Measurements from ENCODE around the gene BCL10.

Gene BCL10
- 48.1 to 65.3 reads per million in 2 experiments for total RNA-seq

DNA sequence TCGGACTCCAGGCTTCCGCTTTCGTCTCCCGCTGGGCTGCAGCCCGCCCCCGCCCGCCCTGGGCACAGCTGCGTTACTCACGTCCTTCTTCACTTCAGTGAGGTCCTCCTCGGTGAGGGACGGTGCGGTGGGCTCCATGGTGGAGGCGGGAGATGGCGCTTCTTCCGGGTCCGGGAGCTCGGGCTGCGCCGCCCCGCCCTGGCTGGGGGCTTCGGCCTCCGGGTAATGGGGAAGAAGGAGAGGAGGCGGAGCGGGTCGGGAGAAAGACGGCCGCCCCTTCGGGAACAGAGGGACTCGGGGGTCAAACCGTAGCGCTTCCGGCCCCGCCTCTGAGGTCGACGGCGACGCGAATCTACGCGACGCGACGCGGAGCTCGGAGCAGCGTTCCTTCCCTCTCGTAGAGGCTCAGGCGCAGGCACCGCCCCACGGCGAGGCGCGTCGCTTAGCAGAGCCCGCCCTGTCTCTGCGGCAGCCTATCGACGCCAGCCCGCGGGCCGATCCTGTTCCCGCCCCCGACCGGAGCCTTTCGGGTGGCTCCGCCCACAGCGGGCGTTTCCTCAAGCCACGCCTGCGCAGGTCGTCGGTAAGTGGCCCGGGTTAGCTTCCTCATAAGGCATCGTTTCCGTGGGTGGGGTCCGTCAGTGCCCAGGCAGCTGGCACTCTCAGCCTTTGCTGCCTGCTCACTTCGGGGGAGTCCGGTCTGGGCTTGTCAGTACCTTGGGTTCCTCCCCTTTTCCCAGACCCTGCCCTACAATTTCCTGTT is at the start of gene BCL10:
TSS of gene BCL10 (minus strand) at position 418 of the 763 bp plus-strand sequence. CDS start at position 138, 280 bp downstream.
- peak; percentile 95 for DNase-seq (ENCODE audit: low read depth)

DNA sequence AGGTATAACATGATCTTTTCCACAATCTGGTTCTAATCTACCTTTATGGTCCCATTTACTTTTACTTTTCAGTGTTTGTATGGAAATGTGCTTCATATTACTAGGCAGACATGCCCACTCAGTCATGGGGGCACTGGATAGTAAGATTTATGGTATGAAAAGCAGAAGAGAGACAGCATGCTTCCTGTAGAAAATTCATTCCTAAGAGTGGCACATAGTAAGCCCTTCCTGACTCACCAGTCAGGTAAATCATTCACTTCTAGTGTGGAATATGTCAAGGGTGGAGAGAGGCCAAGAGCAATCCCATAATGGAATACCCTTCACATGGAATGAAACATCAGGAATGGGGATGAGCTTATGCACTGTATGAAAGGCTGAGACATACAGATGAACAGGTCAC is 49.5 kb upstream of the BCL10 start:
- DNase-seq (ENCODE audit: low read depth): no peak

DNA sequence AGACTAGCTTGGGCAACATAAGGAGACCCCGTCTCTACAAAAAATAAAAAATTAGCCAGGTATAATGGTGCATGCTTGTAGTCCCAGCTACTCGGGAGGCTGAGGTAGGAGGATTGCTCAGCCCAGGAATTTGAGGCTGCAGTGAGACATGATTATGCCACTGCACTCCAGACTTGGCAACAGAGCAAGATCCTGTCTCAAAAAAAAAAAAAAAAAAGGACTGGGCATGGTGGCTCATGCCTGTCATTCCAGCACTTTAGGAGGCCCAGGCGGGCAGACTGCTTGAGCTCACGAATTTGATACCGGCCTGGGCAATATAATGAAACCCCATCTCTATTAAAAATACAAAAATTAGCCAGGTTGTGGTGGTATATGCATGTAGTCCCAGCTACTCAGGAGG is 47.3 kb upstream of the BCL10 start:
- DNase-seq (ENCODE audit: low read depth): no peak

- no peak for DNase-seq (ENCODE audit: low read depth)
Observed at GRCh38 chr1:85322655-85323054, 46.2 kb upstream of the BCL10 start.

DNA sequence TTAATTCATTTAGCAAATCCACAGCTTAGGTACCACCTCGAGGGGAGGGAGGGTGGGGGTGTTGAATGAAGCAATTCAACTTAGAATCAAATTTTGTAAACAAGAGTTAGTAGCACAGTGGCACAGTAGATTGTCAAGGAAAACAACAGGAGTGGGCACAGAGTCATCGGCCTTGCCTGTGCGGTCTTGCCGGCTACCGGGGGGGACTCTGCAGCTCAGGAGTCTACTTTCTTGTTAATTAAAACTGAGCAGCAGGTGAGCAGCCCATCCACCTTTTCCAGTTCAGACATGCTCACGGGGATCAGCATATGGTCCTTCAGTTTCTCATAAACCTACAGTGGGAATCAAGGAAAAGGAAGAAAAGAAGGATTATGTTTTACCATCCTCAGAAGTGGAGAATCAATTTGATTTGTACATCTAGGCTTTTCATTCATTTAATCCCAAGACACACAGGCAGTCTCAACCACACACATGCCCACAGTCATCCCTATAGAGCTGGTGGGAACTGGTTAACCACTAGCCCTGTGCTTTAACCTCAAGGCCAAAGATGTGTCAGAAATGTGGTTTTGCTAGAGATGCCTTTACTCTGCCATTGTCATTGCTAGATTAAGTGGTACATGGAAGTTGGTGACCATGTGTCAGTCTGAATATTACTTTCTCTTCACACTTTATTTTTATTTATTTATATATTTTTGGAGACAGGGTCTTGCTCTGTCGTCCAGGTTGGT is 45.0 kb upstream of the BCL10 start:
- no peak for DNase-seq (ENCODE audit: low read depth)

GRCh38 chr1:85320371-85321131 is 44.1 kb upstream of the BCL10 start:
- DNase-seq (ENCODE audit: low read depth): no peak

DNA sequence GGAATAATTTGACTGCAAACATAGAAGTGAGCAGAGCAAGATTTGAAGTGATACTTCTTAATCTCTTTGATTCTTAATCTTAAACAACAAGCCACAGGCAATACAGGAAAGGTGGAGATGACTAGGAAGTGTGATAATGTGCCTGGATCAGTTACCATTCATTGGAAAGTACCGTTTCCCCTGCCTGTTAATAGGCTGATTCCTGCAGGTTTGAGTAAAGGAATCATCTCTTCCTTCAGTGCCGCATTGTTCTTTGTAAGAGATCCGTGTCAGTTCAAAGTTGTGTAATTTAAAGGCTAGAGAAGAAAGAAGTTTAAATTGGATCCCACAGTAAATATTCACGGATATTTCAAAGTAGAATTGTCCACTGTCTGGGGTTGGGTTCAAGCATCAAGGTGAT is 43.5 kb upstream of the BCL10 start:
- no peak for DNase-seq (ENCODE audit: low read depth)

- no peak for DNase-seq (ENCODE audit: low read depth)
Observed at GRCh38 chr1:85319491-85319890, 43.1 kb upstream of the BCL10 start.

DNA sequence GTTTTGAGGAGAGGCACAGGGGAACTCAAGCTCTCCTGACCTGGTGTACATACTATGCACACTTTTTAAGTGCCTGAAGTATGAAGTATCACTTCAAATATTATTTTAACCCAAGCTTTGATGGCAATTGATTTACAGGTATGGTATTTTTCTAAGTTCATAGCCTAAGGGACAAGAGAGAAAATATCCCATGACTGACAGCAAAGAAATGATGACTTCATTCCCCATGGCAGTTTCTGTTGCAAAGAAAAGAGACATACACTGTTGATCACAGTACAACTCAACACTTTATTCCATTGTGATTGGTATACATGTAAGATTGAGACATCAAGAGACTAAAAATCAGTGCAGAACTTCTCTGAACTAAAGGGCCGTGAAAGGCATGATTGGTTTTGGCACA is 41.8 kb upstream of the BCL10 start:
- DNase-seq (ENCODE audit: low read depth): no peak

DNA sequence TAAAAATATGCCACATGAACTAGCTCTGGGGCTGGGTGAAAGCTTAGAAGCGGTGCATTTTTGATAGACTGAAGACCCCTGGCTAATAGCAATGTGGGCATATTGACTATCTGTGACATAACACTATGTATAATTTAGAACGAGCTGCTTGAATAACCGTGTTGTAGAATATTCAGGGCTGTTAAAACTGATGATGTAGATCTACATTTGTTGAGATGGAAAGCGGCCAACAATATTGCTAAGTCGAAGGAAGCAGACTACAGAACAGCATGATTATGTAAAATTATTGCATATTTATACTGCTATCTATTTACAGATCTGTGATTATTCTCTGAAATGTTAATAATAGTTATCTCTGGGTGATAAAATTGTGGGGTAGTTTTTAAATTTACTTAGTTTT is 41.1 kb upstream of the BCL10 start:
- no peak for DNase-seq (ENCODE audit: low read depth)

DNA sequence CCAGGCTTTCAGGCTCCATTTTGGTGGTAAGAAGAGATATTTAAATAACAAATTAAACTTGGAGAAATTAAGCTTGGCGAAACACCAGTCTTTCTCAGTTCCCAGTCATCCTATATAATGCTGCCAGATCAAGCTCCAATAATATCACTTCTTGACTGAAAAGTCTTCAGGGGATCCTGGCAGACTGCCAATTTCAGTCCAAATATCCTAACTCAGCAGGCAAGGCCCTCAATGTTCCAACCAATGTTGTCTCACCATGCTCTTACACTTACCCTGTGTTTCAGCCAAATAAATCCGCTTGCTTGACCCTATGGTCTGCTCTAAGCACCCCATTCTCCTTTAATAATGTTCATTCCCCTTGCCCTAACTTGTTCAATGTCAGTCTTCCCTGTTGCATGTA is 39.9 kb upstream of the BCL10 start:
- DNase-seq (ENCODE audit: low read depth): no peak

GRCh38 chr1:85315789-85316188 is 39.4 kb upstream of the BCL10 start:
- DNase-seq (ENCODE audit: low read depth): no peak

DNA sequence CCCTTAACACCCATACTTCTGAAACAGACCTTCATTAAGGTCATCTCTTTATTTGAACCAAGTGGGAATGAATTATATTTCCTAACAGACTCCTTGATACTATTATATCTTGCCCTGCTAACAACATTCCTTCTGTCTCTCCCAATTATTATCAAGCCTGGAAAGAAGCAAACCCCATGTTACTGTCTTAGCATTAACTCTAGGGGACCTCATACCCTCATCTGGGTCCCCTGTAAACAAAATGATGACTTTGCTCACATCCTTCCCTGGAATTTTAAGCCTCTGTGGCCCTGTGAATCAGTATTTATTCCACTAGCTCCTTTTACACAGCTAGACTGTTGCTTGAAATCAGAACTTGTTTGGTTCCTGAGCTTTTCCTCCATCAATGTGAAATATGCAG is 38.3 kb upstream of the BCL10 start:
- no peak for DNase-seq (ENCODE audit: low read depth)

DNA sequence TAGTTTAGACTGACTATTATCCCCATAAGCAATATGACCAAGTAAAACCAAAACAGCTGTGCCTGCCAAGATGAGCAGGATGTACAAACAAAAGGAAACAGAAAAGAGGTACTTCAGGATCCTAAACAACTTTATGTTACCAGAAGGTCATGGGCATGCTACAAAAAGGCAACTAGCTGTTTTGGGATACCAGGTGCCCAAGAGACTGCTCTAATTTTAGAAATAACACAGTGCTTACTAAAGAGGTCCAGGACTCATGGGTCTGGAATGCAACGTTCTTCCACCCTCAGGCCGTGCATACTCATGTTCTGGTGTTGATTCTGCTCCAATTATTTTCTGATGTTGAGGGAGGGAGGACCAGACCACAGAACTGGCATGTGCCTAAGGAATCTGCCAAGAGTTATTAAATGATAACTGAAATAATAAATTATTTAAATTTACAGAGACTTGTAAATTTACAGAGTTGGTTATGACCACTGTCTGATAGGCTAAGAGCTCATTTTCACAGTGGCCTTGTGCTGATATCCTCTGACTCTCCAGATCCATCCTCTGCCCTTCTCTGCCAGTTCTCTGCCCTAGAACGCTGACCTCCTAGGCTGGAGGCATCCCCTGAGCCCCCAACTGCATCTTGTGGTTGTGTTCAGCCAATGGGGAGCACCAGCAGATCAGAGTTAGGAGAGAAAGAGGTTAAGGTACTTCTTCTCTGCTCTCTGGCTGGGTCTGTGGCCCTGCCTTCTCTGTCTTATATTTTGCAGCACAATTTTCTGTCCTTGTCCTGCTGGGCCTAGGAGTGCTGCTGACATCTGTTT is 37.7 kb upstream of the BCL10 start:
- no peak for DNase-seq (ENCODE audit: low read depth)

DNA sequence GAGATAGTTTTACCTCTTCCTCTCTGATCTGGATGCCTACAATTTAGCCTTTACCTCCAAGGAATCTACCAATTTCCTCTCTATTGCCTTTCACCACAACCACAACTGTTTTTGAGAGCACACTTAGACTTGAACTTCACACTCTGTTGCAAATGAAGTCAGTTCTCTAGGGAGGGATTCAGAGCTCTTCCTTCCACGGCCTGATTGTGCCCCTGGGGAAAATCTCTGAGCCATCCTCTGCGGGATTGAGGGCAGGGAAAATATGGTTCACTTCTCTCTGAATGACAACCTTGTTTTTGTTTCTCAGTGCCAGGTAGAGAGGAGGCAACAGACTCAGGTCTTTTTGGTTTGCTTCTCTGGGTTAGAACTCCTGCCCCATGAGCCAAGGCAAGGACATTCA is 35.4 kb upstream of the BCL10 start:
- DNase-seq (ENCODE audit: low read depth): no peak

GRCh38 chr1:85308833-85309350 is 32.5 kb upstream of the BCL10 start:
- DNase-seq (ENCODE audit: low read depth): no peak

- DNase-seq (ENCODE audit: low read depth): peak; percentile 39
Observed at GRCh38 chr1:85307987-85308832, 31.8 kb upstream of the BCL10 start.

GRCh38 chr1:85306236-85306635 is 29.8 kb upstream of the BCL10 start:
- DNase-seq (ENCODE audit: low read depth): no peak

DNA sequence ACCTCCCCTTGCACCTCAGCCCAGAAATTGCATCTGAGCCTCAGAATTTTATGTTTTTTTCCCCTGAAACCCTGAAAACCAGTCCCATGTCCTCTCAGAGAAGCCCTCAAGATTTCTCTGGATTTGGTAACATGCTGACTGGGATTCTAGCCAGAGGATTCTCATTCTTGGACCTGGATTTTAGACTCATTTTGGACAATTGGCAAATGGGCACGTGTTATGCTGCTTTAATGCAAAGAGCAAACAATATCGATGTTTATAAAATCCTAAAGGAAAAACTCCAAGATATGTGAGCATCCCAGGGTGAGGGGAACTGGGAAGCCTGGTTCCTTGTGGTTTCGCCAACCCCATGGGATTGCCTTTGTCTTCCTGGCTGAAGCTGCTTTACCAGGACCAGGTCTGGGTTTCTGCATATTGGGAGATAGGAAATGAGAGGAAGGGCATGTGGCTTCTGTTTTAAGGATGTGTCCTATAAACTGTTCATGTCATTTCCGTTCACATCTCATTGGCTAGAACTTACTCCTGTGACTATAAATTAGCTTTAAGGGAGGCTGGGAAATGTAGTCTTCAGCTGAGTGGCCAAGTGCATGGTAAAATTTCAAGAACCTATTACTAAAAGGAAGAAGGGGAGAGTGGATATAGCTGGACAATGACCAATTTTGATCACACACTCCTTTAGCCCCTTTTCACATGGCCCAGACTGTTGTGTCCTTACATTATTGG is 27.2 kb upstream of the BCL10 start:
- no peak for DNase-seq (ENCODE audit: low read depth)

DNA sequence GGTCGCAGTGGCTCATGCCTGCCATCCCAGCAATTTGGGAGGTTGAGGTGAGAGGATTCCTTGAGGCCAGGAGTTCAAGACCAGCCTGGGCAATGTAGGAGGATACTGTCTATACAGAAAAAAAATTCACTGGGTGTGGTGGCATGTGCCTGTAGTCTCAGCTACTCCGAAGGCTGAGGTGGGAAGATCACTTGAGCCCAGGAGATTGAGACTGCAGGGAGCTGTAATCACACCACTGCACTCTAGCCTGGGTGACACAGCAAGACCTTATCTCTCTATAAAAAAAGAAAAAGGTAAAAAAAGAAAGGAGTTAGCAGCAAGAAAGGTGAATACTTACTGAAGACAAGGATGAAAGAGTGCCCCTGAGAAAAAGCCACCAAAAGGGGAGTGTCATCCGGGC is 23.7 kb upstream of the BCL10 start:
- no peak for DNase-seq (ENCODE audit: low read depth)
